HCT116 (cell line): ENCODE results near the gene RGS7. TPM values are rescaled to one million over a fixed set of nuclear protein-coding genes. Genes with fewer than 3 reads are reported as not detected.

Source experiments
- CBX3 ChIP-seq: IDR thresholded peaks from 2 replicates; pipeline ENCODE4 v1.6.1; 2012; ENCODE audit warnings: low read depth
- CEBPB ChIP-seq: IDR thresholded peaks from 2 replicates; pipeline ENCODE4 v1.6.1; 2012; ENCODE audit warnings: low read depth
- EGR1 ChIP-seq: IDR thresholded peaks from 2 replicates; pipeline ENCODE4 v1.6.1; 2012; ENCODE audit warnings: low read depth
- POLR2A ChIP-seq: IDR thresholded peaks from 2 replicates; pipeline ENCODE4 v1.7.0; 2011; ENCODE audit warnings: borderline replicate concordance; ENCODE audit not compliant: insufficient read depth, insufficient read length; ENCODE audit errors: extremely low read depth
- POLR2AphosphoS5 ChIP-seq: IDR thresholded peaks from 2 replicates; pipeline ENCODE4 v1.6.1; 2011; ENCODE audit warnings: mild to moderate bottlenecking, low read depth, low read length, moderate library complexity
- TCF7L2 ChIP-seq: IDR thresholded peaks from 2 replicates; pipeline ENCODE4 v1.7.0; 2011; ENCODE audit warnings: borderline replicate concordance, inconsistent platforms; ENCODE audit not compliant: insufficient read depth, insufficient read length; ENCODE audit errors: extremely low read depth
- YY1 ChIP-seq: IDR thresholded peaks from 2 replicates; pipeline ENCODE4 v1.6.1; 2011; ENCODE audit warnings: low read length, low read depth, moderate library complexity, mild to moderate bottlenecking; ENCODE audit not compliant: insufficient replicate concordance; ENCODE audit errors: extremely low read depth
- total RNA-seq: library from RNA; stranded (reverse); gene quantifications from one replicate; pipeline ENCODE4 v1.2.1, GENCODE V29; 2021; ENCODE audit not compliant: unreplicated experiment
- TF ChIP-seq, protein P1 (sequence below): IDR thresholded peaks from 2 replicates; pipeline ENCODE4 v1.6.1; 2011; ENCODE audit warnings: mild to moderate bottlenecking, low read length, moderate library complexity; ENCODE audit not compliant: insufficient replicate concordance; ENCODE audit errors: extremely low read depth
- TF ChIP-seq, protein P2 (sequence below): IDR thresholded peaks from 2 replicates; pipeline ENCODE4 v1.6.1; 2012
- TF ChIP-seq, protein P3 (sequence below): IDR thresholded peaks from 2 replicates; pipeline ENCODE4 v1.6.1; 2012; ENCODE audit warnings: low read depth

Gene RGS7
- total RNA-seq, 1 experiment from 2014 or later, result not detected

DNA sequence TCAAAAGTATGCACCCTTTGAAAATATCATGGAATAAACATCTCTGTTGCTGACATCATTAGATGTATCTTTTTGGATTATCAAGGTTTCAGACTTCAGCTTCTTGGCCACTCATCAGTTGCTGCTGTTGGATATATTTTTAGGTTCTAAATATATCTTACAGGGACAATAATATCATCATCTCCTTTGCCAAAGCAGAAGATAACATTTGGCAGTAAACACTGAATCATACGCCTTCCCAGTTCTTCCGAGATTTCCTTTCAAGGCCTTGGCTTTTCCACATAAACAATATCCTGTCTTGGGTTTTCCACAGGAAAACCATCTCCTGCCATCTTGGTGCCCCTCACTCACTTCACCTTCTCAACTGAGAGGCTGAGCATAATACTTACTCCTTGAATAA lies 39.3 kb downstream of the RGS7 start (continued):
- TF ChIP-seq, protein P1, sequence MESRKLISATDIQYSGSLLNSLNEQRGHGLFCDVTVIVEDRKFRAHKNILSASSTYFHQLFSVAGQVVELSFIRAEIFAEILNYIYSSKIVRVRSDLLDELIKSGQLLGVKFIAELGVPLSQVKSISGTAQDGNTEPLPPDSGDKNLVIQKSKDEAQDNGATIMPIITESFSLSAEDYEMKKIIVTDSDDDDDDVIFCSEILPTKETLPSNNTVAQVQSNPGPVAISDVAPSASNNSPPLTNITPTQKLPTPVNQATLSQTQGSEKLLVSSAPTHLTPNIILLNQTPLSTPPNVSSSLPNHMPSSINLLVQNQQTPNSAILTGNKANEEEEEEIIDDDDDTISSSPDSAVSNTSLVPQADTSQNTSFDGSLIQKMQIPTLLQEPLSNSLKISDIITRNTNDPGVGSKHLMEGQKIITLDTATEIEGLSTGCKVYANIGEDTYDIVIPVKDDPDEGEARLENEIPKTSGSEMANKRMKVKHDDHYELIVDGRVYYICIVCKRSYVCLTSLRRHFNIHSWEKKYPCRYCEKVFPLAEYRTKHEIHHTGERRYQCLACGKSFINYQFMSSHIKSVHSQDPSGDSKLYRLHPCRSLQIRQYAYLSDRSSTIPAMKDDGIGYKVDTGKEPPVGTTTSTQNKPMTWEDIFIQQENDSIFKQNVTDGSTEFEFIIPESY, result no peak
- TF ChIP-seq CEBPB (no peak), POLR2AphosphoS5 (no peak), CBX3 (no peak), YY1 (no peak), TCF7L2 (no peak), POLR2A (no peak), EGR1 (no peak)
- TF ChIP-seq, protein P2, sequence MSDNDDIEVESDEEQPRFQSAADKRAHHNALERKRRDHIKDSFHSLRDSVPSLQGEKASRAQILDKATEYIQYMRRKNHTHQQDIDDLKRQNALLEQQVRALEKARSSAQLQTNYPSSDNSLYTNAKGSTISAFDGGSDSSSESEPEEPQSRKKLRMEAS, result no peak
- TF ChIP-seq, protein P3, sequence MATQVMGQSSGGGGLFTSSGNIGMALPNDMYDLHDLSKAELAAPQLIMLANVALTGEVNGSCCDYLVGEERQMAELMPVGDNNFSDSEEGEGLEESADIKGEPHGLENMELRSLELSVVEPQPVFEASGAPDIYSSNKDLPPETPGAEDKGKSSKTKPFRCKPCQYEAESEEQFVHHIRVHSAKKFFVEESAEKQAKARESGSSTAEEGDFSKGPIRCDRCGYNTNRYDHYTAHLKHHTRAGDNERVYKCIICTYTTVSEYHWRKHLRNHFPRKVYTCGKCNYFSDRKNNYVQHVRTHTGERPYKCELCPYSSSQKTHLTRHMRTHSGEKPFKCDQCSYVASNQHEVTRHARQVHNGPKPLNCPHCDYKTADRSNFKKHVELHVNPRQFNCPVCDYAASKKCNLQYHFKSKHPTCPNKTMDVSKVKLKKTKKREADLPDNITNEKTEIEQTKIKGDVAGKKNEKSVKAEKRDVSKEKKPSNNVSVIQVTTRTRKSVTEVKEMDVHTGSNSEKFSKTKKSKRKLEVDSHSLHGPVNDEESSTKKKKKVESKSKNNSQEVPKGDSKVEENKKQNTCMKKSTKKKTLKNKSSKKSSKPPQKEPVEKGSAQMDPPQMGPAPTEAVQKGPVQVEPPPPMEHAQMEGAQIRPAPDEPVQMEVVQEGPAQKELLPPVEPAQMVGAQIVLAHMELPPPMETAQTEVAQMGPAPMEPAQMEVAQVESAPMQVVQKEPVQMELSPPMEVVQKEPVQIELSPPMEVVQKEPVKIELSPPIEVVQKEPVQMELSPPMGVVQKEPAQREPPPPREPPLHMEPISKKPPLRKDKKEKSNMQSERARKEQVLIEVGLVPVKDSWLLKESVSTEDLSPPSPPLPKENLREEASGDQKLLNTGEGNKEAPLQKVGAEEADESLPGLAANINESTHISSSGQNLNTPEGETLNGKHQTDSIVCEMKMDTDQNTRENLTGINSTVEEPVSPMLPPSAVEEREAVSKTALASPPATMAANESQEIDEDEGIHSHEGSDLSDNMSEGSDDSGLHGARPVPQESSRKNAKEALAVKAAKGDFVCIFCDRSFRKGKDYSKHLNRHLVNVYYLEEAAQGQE, result no peak
